K562 (cell line): ENCODE data around the gene CUTA. TPM values are rescaled to one million over a fixed set of nuclear protein-coding genes. Genes with fewer than 3 reads are reported as not detected.

Experiments
- CREM ChIP-seq: IDR thresholded peaks from 2 replicates; pipeline ENCODE4 v1.6.1; 2014; ENCODE audit warnings: antibody characterized with exemption, low read depth
- CTBP1 ChIP-seq: fragments of 450-650 bp; IDR thresholded peaks from 2 replicates; pipeline ENCODE4 v1.6.1; 2016; ENCODE audit warnings: borderline replicate concordance
- CXXC5 ChIP-seq: fragments of 250-450 bp; sonication (Bioruptor Pico); IDR thresholded peaks from 2 replicates; pipeline ENCODE4 v1.8.0; 2022; ENCODE audit warnings: inconsistent platforms, mild to moderate bottlenecking, moderate library complexity
- DACH1 ChIP-seq: fragments of 450-650 bp; IDR thresholded peaks from 2 replicates; pipeline ENCODE4 v1.6.1; 2018; ENCODE audit not compliant: partially characterized antibody
- EP300 ChIP-seq: IDR thresholded peaks from 2 replicates; pipeline ENCODE4 v1.6.1; 2012; ENCODE audit warnings: low read length, improper control_type of control experiment
- HMBOX1 ChIP-seq: sonication (generic); IDR thresholded peaks from 2 replicates; pipeline ENCODE4 v1.6.1; 2016
- KAT8 ChIP-seq: fragments of 450-650 bp; IDR thresholded peaks from 2 replicates; pipeline ENCODE4 v1.6.1; 2016; ENCODE audit warnings: low read depth, mild to moderate bottlenecking
- MBD1 ChIP-seq: fragments of 250-450 bp; sonication (Bioruptor Pico); IDR thresholded peaks from 2 replicates; pipeline ENCODE4 v1.8.0; 2022; ENCODE audit warnings: inconsistent platforms
- NFATC3 ChIP-seq: fragments of 450-650 bp; IDR thresholded peaks from 2 replicates; pipeline ENCODE4 v1.6.1; 2017; ENCODE audit warnings: mild to moderate bottlenecking
- NFIC ChIP-seq: fragments of 450-650 bp; IDR thresholded peaks from 2 replicates; pipeline ENCODE4 v1.6.1; 2017; ENCODE audit warnings: mild to moderate bottlenecking, inconsistent platforms
- RBM25 ChIP-seq: fragments of 200-400 bp; formaldehyde crosslinking; IDR thresholded peaks from 2 replicates; pipeline ENCODE4 v1.6.1; 2018; ENCODE audit warnings: low read length, low read depth, moderate library complexity; ENCODE audit not compliant: severe bottlenecking
- TAL1 ChIP-seq: fragments of 450-650 bp; IDR thresholded peaks from 2 replicates; pipeline ENCODE4 v1.6.1; 2016; ENCODE audit warnings: mild to moderate bottlenecking
- THRB ChIP-seq: fragments of 450-650 bp; formaldehyde crosslinking; conservative IDR thresholded peaks from 2 replicates; pipeline ENCODE4 v1.4.0; 2022; ENCODE audit warnings: mild to moderate bottlenecking, missing genetic modification characterization
- TSHZ1 ChIP-seq: fragments of 250-450 bp; sonication (Bioruptor Pico); IDR thresholded peaks from 2 replicates; pipeline ENCODE4 v1.4.0; 2020; ENCODE audit warnings: mild to moderate bottlenecking, moderate library complexity
- YY1 ChIP-seq, 3 experiments: IDR thresholded peaks; 2 replicates each; pipeline ENCODE4 v1.6.1; 2011; ENCODE audit warnings: low read length in 2 of 3, mild to moderate bottlenecking in 2 of 3, moderate library complexity in 2 of 3, borderline replicate concordance in 1 of 3, control low read depth in 1 of 3, low read depth in 1 of 3; ENCODE audit not compliant: insufficient read depth in 3 of 3, insufficient replicate concordance in 2 of 3, control insufficient read depth in 1 of 3, insufficient read length in 1 of 3; ENCODE audit errors: extremely low read depth in 1 of 3
- ZNF592 ChIP-seq: fragments of 450-650 bp; IDR thresholded peaks from 2 replicates; pipeline ENCODE4 v1.6.1; 2017; ENCODE audit warnings: antibody characterized with exemption, mild to moderate bottlenecking
- polyA plus RNA-seq, 8 experiments: library from polyadenylated mRNA; depleted of rRNA in 4 of 8; stranded (reverse) in 5 of 8; unstranded in 3 of 8; fragments of >200 nt; fragmentation: Nextera tagmentation in 2 of 8; fragmentation: Illumina TruSeq in 1 of 8; extraction: Ambion mirVana in 2 of 8; extraction: Trizol in 1 of 8; gene quantifications; 2 replicates each; pipeline versions ENCODE4 v1.2.1 to v1.2.3, GENCODE V29; 2011 to 2014; ENCODE audit warnings: inconsistent platforms in 1 of 8, missing spikeins in 1 of 8
- total RNA-seq, 7 experiments: library from RNA; depleted of rRNA in 6 of 7; stranded (reverse); fragments of >200 nt in 6 of 7; fragmentation: Illumina TruSeq in 2 of 7; extraction: Trizol in 2 of 7; gene quantifications; 2 replicates each; pipeline versions ENCODE4 v1.2.1 to v1.2.3, GENCODE V29; 2011 to 2021; ENCODE audit warnings: low replicate concordance in 1 of 7

The CUTA gene
- total and polyA plus RNA-seq, 9 of the 15 experiments (the other 6 are each of a cell fraction or from before 2014, with no cell fraction given) = 166 to 682 (median 310) TPM

- no peak for TF ChIP-seq KAT8
- peak; percentile 33 for TF ChIP-seq NFIC
- TF ChIP-seq HMBOX1 = peak; percentile 93
- TF ChIP-seq TAL1 = no peak
- peak; percentile 92 for TF ChIP-seq THRB (CRISPR knock-in tag)
- peak; percentile 98 for TF ChIP-seq CREM
- TF ChIP-seq DACH1 = no peak
- no peak for TF ChIP-seq MBD1 (CRISPR knock-in tag)
- peak; percentile 86 for TF ChIP-seq RBM25
- peak; percentile 43 for TF ChIP-seq EP300
- no peak for TF ChIP-seq TSHZ1 (CRISPR knock-in tag)
- 0 out of 2 replicates have a peak, but pooled peaks have one; percentile 17 for TF ChIP-seq ZNF592
- TF ChIP-seq YY1 (IDR thresholded peaks at IDR 0.05; ENCODE audit: borderline replicate concordance in 1 of 3, control insufficient read depth in 1 of 3, extremely low read depth in 1 of 3, insufficient read depth in 3 of 3, insufficient read length in 1 of 3, insufficient replicate concordance in 2 of 3, low read depth in 1 of 3, low read length in 2 of 3) = peak in 2 of 3 experiments; percentile 47 to 69
- TF ChIP-seq CTBP1 = peak; percentile 99
- TF ChIP-seq CXXC5 = peak; percentile 99
- TF ChIP-seq NFATC3 = no peak
Observed at GRCh38 chr6:33410050-33410710, 7.7 kb downstream of the CUTA start (continued).
